Cardiac muscle cell (in vitro differentiated cells and primary cell): ENCODE measurements around the gene TIMP2. TPM values are rescaled to one million over a fixed set of nuclear protein-coding genes. Genes with fewer than 3 reads are reported as not detected.
A peak's percentile ranks its signal among the peaks of the same experiment; 100 is the strongest.

Experiments used
- DNase-seq, 2 donors: peaks; one replicate each; pipeline versions ENCODE4 v3.0.0 to v3.0.0-alpha.2; 2010 to 2017; ENCODE audit warnings: low read depth in 1 of 2, low spot score in 1 of 2
- H3K27ac ChIP-seq: fragments of 200-600 bp; sonication (generic); 2 replicates; pipeline ENCODE4 v1.5.1; 2016
- H3K27me3 ChIP-seq: fragments of 200-600 bp; sonication (generic); 2 replicates; pipeline ENCODE4 v1.6.0; 2016; ENCODE audit warnings: control low read depth
- H3K36me3 ChIP-seq: fragments of 200-600 bp; sonication (generic); 2 replicates; pipeline ENCODE4 v1.5.1; 2016; ENCODE audit warnings: control low read depth
- H3K4me1 ChIP-seq: fragments of 200-600 bp; sonication (generic); 2 replicates; pipeline ENCODE4 v1.8.1; 2017; ENCODE audit warnings: low read depth, mild to moderate bottlenecking, mixed run types
- H3K4me3 ChIP-seq: fragments of 200-600 bp; sonication (generic); 2 replicates; pipeline ENCODE4 v1.5.1; 2016; ENCODE audit warnings: mild to moderate bottlenecking
- H3K9me3 ChIP-seq: fragments of 200-600 bp; sonication (generic); 2 replicates; pipeline ENCODE4 v1.5.1; 2017; ENCODE audit warnings: low read depth, mild to moderate bottlenecking, control low read depth
- CTCF ChIP-seq: IDR thresholded peaks from 2 replicates; pipeline ENCODE4 v1.5.1; 2012; ENCODE audit warnings: low read depth, mild to moderate bottlenecking, low read length
- polyA plus RNA-seq: library from polyadenylated mRNA; unstranded; fragments of >200 nt; fragmentation: Nextera tagmentation; extraction: Ambion mirVana; gene quantifications from 2 replicates; pipeline ENCODE4 v1.2.1, GENCODE V29; 2016
- total RNA-seq: library from RNA; depleted of rRNA; stranded (reverse); fragments of >200 nt; gene quantifications from 2 replicates; pipeline ENCODE4 v1.2.3, GENCODE V29; 2016

Gene TIMP2
- total and polyA plus RNA-seq, 2 experiments from 2014 or later: 5.9 to 25.8 TPM

DNA sequence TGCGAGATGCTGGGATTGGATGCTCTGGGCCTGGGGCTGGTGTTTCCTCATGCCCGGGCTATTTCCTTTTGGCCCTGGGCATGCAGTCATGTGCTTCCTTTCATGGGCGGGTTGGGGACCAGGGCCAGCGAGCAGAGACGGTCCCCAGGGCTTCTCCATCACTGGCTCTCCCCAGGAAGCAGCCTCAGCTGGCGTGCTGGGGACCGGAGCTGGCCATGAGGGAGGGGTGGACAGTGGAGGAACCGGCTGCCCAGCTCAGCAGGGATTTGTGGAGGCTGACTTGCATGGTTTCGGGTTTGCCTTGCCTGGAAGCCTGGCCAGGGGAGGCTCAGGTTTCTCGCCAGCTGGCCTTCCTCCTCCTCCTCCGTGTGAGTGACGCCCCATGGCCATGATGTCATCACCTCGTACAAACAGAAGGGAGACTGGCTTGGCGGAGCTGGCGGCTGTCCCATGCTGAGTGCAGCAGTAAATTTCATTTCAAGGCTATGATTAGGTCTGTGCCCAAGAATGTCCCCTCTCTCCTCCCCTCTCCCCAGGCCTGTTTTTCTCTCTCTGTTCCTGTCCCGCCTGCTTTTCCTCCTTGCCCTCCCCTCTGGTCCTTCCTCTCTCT is 8.9 kb upstream of the TIMP2 start:
- TF ChIP-seq CTCF: no peak
- Histone ChIP-seq H3K4me3 (no peak overlapping the region), H3K27me3 (no peaks in the 10 kb centered on the region), H3K4me1 (no peaks in the 10 kb centered on the region), H3K27ac (no peak overlapping the region), H3K9me3 (no peaks in the 10 kb centered on the region), H3K36me3 (no peaks in the 10 kb centered on the region)
- DNase-seq: peak; percentile 46 to 99

- H3K9me3 ChIP-seq: no peaks in the 10 kb centered on the region
- DNase-seq: peak in 1 of 2 donors; percentile 96
- no peak for TF ChIP-seq CTCF
- H3K36me3 ChIP-seq: no peaks in the 10 kb centered on the region
- H3K27ac ChIP-seq: no peak overlapping the region
- no peak overlapping the region for H3K4me3 ChIP-seq
- H3K27me3 ChIP-seq: no peaks in the 10 kb centered on the region
- no peaks in the 10 kb centered on the region for H3K4me1 ChIP-seq
These were observed 8.1 kb upstream of the TIMP2 start for GRCh38 chr17:78933025-78933958.

- Histone ChIP-seq H3K4me1 (no peaks in the 10 kb centered on the region), H3K36me3 (no peaks in the 10 kb centered on the region), H3K27ac (no peak overlapping the region), H3K4me3 (no peak overlapping the region), H3K27me3 (no peaks in the 10 kb centered on the region), H3K9me3 (no peaks in the 10 kb centered on the region)
- no peak for TF ChIP-seq CTCF
- no peak for DNase-seq
These were observed 5.0 kb upstream of the TIMP2 start for GRCh38 chr17:78929908-78930775.

- Histone ChIP-seq H3K4me3 (peak overlapping the region; percentile 73), H3K36me3 (no peaks in the 10 kb centered on the region), H3K27me3 (no peaks in the 10 kb centered on the region), H3K4me1 (peaks cover 6% of the 10 kb centered on the region), H3K27ac (no peak overlapping the region), H3K9me3 (no peaks in the 10 kb centered on the region)
- DNase-seq: peak in 1 of 2 donors; percentile 94
- TF ChIP-seq CTCF: no peak
These were observed 722 bp upstream of the TIMP2 start for GRCh38 chr17:78925662-78926555.
